GM19438 (cell line): Measurements from ENCODE around the gene DPP7.

Experiments used
- ATAC-seq: cut with Tn5 transposase; IDR thresholded peaks from one replicate; pipeline ENCODE4 v1.9.1; 2021; ENCODE audit warnings: low read depth; ENCODE audit not compliant: unreplicated experiment

Gene DPP7

DNA sequence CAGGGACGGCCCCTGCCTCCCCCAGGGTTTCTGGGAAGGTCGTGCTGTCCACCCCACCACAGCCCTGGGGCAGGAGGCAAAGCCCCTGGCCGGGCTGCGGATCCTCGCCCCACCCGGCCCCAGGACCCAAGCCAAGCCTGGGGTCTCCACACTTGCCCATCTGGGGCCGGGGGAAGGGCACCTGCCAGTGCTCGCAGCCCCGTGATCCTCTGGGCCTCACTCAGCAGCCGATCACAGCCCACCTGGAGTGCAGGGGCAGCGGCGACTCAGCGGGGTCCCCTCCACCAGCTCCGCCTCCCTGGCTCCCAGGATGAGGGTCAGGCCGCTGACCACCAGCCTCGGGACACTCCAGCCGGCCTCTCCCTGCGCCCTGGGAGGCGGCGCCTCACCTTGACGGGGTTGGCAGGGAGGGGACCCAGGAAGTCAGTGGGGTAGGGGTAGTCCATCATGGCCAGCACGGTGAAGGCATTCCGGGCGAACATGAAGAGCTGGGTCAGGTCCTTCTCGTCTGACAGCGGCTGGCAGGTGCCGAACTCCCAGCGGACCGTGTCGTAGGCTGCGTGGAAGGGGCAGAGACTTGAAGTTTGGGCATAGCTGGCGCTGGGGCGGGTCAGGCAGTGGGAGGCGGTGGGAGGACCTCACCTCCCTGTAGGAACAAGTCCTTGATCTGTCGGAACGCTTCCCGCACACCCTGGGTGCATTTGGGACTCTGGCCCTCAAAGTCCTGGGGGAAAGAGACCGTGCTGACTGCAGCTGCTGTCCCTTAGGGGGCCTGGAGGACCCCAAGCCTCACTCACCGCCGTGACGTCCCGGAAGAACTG, 1.8 kb downstream of the DPP7 start:
- no peak for ATAC-seq

GRCh38 chr9:137111788-137112563, 2.6 kb downstream of the DPP7 start:
- ATAC-seq, result no peak

DNA sequence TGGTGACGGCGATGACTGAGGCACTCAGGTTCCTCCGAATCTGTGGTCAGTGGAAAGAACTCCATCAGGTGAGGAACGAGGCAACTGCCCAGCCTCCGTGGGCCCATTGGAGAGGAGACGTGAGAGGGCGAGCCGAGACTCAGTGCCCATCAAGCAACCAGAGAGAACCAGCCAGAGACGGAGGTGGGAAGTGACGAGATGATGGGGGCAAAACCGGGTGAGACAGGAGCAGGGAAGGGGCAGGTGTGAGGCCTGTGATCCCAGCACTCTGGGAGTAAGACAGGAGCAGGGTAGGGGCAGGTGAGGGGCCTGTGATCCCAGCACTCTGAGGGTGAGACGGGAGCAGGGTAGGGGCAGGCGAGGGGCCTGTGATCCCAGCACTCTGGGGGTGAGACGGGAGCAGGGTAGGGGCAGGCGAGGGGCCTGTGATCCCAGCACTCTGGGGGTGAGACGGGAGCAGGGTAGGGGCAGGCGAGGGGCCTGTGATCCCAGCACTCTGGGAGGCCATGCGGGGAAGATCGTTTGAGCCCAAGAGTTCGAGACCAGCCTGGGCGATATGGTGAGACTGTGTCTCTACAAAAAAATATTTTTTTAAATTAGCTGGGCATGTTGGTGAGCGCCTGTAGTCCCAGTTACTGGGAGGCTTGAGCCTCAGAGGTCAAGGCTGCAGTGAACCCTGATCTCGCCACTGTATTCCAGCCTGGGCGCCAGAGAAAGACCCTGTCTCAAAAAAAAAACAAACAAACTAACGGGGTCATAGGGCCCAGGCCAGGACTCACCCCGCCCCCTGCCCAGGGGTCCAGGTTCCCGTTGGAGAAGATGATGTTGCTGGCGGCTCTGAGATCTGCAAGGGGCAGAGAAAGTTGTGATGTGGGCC, 3.4 kb downstream of the DPP7 start:
- no peak for ATAC-seq

- no peak for ATAC-seq
These were observed 4.2 kb downstream of the DPP7 start for GRCh38 chr9:137110147-137110910.

GRCh38 chr9:137109250-137110146, 5.0 kb downstream of the DPP7 start:
- no peak for ATAC-seq

- no peak for ATAC-seq
These were observed 5.8 kb downstream of the DPP7 start for GRCh38 chr9:137108608-137109249.

DNA sequence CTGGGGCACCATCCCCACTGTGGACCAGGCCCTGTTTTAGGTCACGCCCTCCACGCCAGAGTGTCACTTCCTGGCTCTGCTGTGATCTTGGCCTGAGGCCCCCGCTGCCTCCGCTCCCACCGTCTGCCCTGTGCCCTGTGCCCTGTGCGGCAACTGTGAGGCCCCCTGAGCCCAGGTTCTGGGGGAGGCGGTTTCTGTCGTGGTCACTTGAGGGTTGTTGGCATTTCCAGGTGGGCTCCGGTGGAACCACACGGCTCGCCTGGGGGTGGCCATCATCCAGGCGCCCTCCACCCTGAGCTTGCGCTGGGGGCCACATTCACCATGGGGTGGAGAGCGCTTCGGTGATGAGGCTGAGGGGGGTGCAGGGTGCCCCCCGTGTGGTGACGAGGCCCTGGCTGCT, 6.6 kb downstream of the DPP7 start:
- no peak for ATAC-seq

DNA sequence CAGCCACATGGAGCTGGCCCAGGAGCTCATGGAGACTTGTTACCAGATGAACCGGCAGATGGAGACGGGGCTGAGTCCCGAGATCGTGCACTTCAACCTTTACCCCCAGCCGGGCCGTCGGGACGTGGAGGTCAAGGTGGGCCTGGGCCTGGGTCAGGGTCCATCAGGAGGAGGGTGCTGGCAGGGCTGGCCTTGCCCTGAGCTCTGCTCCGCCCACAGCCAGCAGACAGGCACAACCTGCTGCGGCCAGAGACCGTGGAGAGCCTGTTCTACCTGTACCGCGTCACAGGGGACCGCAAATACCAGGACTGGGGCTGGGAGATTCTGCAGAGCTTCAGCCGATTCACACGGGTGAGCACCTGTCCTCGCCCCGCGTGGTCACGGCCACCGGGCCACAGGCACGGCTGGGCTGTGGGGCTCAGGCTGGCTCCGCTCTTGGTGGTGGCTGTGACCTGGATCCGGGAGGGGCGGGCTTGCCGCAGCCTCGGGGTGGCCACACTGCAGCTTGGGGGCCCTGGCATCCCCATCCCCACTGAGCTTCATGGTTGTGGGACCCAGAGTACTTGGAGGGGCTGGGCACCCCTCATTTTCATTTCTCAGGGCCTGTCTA, 7.1 kb downstream of the DPP7 start:
- ATAC-seq, result no peak

DNA sequence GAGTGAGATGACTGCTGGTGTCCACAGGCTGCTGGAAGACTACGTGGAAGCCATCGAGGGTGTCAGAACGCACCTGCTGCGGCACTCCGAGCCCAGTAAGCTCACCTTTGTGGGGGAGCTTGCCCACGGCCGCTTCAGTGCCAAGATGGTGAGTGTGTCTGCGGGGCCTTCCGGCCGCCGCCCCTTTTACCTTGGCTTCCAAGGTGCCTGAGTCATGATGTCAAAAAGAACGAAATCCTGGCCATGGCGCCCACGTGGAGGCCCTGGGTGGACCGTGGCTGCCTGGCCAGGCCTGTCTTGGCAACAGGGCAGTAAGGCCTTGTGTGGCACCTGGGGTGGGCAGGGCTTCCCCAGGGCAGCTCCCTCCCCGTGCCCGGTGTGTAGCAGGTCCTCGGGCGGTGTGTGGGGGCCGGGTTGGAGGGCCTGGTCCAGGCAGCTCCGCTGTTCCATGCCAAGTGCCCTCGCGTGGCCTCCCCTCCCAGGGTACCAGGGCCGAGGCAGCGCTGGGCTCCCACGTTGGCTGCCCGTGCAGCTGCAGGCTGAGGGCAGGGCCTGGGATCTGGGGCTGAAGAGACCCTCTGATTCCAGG, 7.8 kb downstream of the DPP7 start:
- ATAC-seq, result no peak

- no peak for ATAC-seq
These were observed 8.5 kb downstream of the DPP7 start for GRCh38 chr9:137105814-137106661.

- no peak for ATAC-seq
These were observed 11.1 kb downstream of the DPP7 start for GRCh38 chr9:137103206-137103999.

- ATAC-seq, result no peak
These were observed 15.3 kb downstream of the DPP7 start for GRCh38 chr9:137099231-137099630.

DNA sequence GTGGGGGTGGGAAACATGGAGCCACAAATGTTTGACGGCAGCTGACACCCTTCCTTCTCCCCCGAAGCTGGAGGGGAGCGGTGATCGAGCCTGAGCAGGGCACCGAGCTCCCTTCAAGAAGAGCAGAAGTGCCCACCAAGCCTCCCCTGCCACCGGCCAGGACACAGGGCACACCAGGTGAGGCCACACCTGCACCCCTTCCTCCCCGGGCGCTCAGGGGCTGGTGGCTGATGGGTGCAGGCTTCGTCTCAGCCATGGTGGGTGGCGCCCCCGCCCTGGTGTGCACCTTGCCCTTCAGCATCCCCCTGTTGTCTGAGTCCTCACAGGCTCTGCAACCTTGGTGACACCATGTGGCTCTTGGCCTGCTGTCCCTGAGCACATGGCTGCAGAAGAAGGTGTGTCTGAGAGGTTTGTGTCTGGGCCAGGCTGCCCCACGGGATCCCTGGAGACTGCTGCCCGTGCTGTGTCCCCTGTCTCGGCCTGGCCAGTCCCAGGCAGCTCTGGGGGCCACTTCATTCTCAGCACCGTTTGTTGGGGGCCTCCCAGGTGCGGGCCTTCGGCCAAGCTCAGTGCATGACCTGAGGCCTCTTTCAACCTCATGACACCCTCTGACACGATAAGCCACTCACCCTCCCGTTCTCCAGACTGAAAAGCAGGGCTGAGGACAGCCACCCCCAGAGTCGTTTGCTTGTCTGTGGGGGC, 16.6 kb downstream of the DPP7 start:
- no peak for ATAC-seq

- no peak for ATAC-seq
These were observed 17.6 kb downstream of the DPP7 start for GRCh38 chr9:137096785-137097546.
